ENCODE data around the gene EBI3. TPM values are rescaled to one million over a fixed set of nuclear protein-coding genes. Genes with fewer than 3 reads are reported as not detected.
"Not testable (repeated sequence)": the region's sequence is repeated elsewhere in the genome, so short reads cannot be mapped to it uniquely, and the experiment has no call there.

Gene EBI3
- polyA plus RNA-seq, 1 donor (not counting 4 experiments of a cell fraction or from before 2014, with no cell fraction given): 0.05 TPM

- H3K4me1 ChIP-seq (ENCODE audit: control insufficient read depth, extremely low read depth, insufficient read depth, low read length): no peaks in the 10 kb centered on the region
- no peak for FAIRE-seq
- no peaks in the 10 kb centered on the region for H3K9me3 ChIP-seq (ENCODE audit: control insufficient read depth, low read depth, low read length)
- H3K9me1 ChIP-seq (ENCODE audit: control insufficient read depth, extremely low read depth, insufficient read depth, low read length): no peaks in the 10 kb centered on the region
- DNase-seq (ENCODE audit: low read depth, low spot score): no peak
- no peaks in the 10 kb centered on the region for H4K20me1 ChIP-seq (ENCODE audit: control insufficient read depth, extremely low read depth, insufficient read depth, low read length)
- no peak overlapping the region for H3K27ac ChIP-seq (ENCODE audit: control insufficient read depth, insufficient read depth, low read length)
- H3K9ac ChIP-seq (ENCODE audit: control insufficient read depth, extremely low read depth, insufficient read depth, low read length): no peak overlapping the region
- H3K79me2 ChIP-seq (ENCODE audit: control insufficient read depth, insufficient read depth, low read length): no peaks in the 10 kb centered on the region
- H3K4me2 ChIP-seq (ENCODE audit: control insufficient read depth, extremely low read depth, insufficient read depth, low read depth, low read length): no peak overlapping the region
- H3K4me3 ChIP-seq (ENCODE audit: control insufficient read depth in 2 of 3, extremely low read depth in 1 of 3, insufficient read depth in 2 of 3, low read depth in 1 of 3, low read length in 3 of 3): no peak overlapping the region
- H3K27me3 ChIP-seq (ENCODE audit: control insufficient read depth, extremely low read depth, insufficient read depth, low read length): peaks cover 4% of the 10 kb centered on the region
- no peak overlapping the region for H2AFZ ChIP-seq (ENCODE audit: control insufficient read depth, low read length)
- TF ChIP-seq CTCF (optimal IDR thresholded peaks at IDR 0.05 in 1 of 3, IDR thresholded peaks at IDR 0.05 in 1 of 3, conservative IDR thresholded peaks at IDR 0.05 in 1 of 3; ENCODE audit: extremely low read depth in 1 of 3, insufficient read depth in 2 of 3, low read length in 3 of 3) (no peak), EZH2 (IDR thresholded peaks at IDR 0.05; ENCODE audit: low read length) (no peak)
- dilution Hi-C loops (cut with MboI; ENCODE audit: extremely low pct_ligation_motif_present, low sequenced_read_pairs): no loop called here
- H3K36me3 ChIP-seq (ENCODE audit: control insufficient read depth in 2 of 2, extremely low read depth in 1 of 2, insufficient read depth in 2 of 2, low read length in 2 of 2): no peaks in the 10 kb centered on the region
These were observed 5.0 kb downstream of the EBI3 start for GRCh38 chr19:4234142-4234861.

- Histone ChIP-seq H3K4me1 (ENCODE audit: control insufficient read depth, extremely low read depth, insufficient read depth, low read length) (no peaks in the 10 kb centered on the region), H3K4me3 (ENCODE audit: control insufficient read depth in 2 of 3, extremely low read depth in 1 of 3, insufficient read depth in 2 of 3, low read depth in 1 of 3, low read length in 3 of 3) (no peak overlapping the region), H3K9me3 (ENCODE audit: control insufficient read depth, low read depth, low read length) (no peaks in the 10 kb centered on the region), H2AFZ (ENCODE audit: control insufficient read depth, low read length) (no peak overlapping the region), H3K9ac (ENCODE audit: control insufficient read depth, extremely low read depth, insufficient read depth, low read length) (no peak overlapping the region), H3K4me2 (ENCODE audit: control insufficient read depth, extremely low read depth, insufficient read depth, low read depth, low read length) (no peak overlapping the region), H3K27me3 (ENCODE audit: control insufficient read depth, extremely low read depth, insufficient read depth, low read length) (no peaks in the 10 kb centered on the region), H3K9me1 (ENCODE audit: control insufficient read depth, extremely low read depth, insufficient read depth, low read length) (no peaks in the 10 kb centered on the region), H3K27ac (ENCODE audit: control insufficient read depth, insufficient read depth, low read length) (no peak overlapping the region), H3K79me2 (ENCODE audit: control insufficient read depth, insufficient read depth, low read length) (no peaks in the 10 kb centered on the region), H4K20me1 (ENCODE audit: control insufficient read depth, extremely low read depth, insufficient read depth, low read length) (no peaks in the 10 kb centered on the region), H3K36me3 (ENCODE audit: control insufficient read depth in 2 of 2, extremely low read depth in 1 of 2, insufficient read depth in 2 of 2, low read length in 2 of 2) (no peaks in the 10 kb centered on the region)
- DNase-seq (ENCODE audit: low read depth, low spot score) (no peak), FAIRE-seq (no peak)
- dilution Hi-C loops (cut with MboI; ENCODE audit: extremely low pct_ligation_motif_present, low sequenced_read_pairs): no loop called here
- TF ChIP-seq CTCF (optimal IDR thresholded peaks at IDR 0.05 in 1 of 3, IDR thresholded peaks at IDR 0.05 in 1 of 3, conservative IDR thresholded peaks at IDR 0.05 in 1 of 3; ENCODE audit: extremely low read depth in 1 of 3, insufficient read depth in 2 of 3, low read length in 3 of 3) (no peak), EZH2 (IDR thresholded peaks at IDR 0.05; ENCODE audit: low read length) (no peak)
These were observed 5.5 kb downstream of the EBI3 start for GRCh38 chr19:4234862-4235201.

- DNase-seq (ENCODE audit: low read depth, low spot score); H2AFZ ChIP-seq (ENCODE audit: control insufficient read depth, low read length); H3K27me3 ChIP-seq (ENCODE audit: control insufficient read depth, extremely low read depth, insufficient read depth, low read length); H3K79me2 ChIP-seq (ENCODE audit: control insufficient read depth, insufficient read depth, low read length); H3K4me3 ChIP-seq (ENCODE audit: control insufficient read depth in 2 of 3, extremely low read depth in 1 of 3, insufficient read depth in 2 of 3, low read depth in 1 of 3, low read length in 3 of 3); dilution Hi-C loops (cut with MboI; ENCODE audit: extremely low pct_ligation_motif_present, low sequenced_read_pairs); H3K4me2 ChIP-seq (ENCODE audit: control insufficient read depth, extremely low read depth, insufficient read depth, low read depth, low read length); H3K9me3 ChIP-seq (ENCODE audit: control insufficient read depth, low read depth, low read length); H3K4me1 ChIP-seq (ENCODE audit: control insufficient read depth, extremely low read depth, insufficient read depth, low read length); H4K20me1 ChIP-seq (ENCODE audit: control insufficient read depth, extremely low read depth, insufficient read depth, low read length); H3K9ac ChIP-seq (ENCODE audit: control insufficient read depth, extremely low read depth, insufficient read depth, low read length); H3K36me3 ChIP-seq (ENCODE audit: control insufficient read depth in 2 of 2, extremely low read depth in 1 of 2, insufficient read depth in 2 of 2, low read length in 2 of 2); H3K27ac ChIP-seq (ENCODE audit: control insufficient read depth, insufficient read depth, low read length); H3K9me1 ChIP-seq (ENCODE audit: control insufficient read depth, extremely low read depth, insufficient read depth, low read length); FAIRE-seq: not testable (repeated sequence)
These were observed 8.2 kb downstream of the EBI3 start for GRCh38 chr19:4237510-4237909.
